HG02642 (cell line): Measurements from ENCODE around the gene VPS54.
A peak's percentile ranks its signal among the peaks of the same experiment; 100 is the strongest.

Experiments
- ATAC-seq: cut with Tn5 transposase; IDR thresholded peaks from one replicate; pipeline ENCODE4 v1.9.1; 2021; ENCODE audit warnings: mild to moderate bottlenecking; ENCODE audit not compliant: unreplicated experiment, poor library complexity

The VPS54 gene, protein sequence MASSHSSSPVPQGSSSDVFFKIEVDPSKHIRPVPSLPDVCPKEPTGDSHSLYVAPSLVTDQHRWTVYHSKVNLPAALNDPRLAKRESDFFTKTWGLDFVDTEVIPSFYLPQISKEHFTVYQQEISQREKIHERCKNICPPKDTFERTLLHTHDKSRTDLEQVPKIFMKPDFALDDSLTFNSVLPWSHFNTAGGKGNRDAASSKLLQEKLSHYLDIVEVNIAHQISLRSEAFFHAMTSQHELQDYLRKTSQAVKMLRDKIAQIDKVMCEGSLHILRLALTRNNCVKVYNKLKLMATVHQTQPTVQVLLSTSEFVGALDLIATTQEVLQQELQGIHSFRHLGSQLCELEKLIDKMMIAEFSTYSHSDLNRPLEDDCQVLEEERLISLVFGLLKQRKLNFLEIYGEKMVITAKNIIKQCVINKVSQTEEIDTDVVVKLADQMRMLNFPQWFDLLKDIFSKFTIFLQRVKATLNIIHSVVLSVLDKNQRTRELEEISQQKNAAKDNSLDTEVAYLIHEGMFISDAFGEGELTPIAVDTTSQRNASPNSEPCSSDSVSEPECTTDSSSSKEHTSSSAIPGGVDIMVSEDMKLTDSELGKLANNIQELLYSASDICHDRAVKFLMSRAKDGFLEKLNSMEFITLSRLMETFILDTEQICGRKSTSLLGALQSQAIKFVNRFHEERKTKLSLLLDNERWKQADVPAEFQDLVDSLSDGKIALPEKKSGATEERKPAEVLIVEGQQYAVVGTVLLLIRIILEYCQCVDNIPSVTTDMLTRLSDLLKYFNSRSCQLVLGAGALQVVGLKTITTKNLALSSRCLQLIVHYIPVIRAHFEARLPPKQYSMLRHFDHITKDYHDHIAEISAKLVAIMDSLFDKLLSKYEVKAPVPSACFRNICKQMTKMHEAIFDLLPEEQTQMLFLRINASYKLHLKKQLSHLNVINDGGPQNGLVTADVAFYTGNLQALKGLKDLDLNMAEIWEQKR

DNA sequence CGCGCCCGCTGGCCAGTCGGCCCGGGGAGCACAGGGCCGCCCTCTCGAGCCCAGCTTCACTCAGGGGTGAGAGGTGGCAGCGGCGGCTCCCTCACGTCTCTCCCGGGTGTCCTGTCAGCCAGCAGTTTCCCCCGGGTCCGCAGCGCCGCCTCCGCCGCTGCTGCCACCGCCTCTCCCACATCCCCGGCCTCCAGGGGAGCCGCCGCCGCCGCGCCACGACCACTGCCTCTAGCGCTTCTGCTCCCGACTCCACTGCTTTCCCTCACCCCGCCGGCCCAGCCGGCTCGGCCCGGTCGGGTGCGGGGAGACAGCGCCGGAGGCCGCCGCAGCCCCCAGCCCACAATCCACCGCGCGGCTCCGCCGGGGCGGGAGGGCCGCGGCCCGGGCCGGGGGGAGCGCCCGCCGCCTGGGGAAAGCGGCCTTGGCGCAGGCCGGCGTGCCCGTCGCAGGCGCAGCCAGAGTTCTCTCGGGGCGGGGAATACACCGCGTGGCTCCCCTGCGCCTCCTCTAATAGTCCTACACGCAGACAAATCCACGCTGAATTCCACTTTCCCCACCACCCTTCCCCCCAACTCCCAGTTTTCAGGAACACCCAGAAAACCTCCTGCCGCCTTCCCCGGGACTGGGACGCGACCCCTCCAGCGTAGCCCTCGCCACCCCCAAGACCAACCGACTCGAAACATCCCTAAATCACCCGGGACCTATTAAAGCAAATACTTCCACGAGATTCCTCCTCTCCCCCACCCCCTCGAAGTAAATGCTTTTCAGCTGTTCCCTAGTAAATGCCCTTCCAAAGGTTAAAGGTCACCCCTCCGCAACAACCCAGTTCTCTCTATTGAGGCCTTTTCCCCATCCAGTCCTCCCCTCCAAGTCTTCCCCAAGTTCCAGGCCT lies at the start of gene VPS54:
Gene VPS54 (minus strand): TSS at position 346 of the 892 bp plus-strand sequence. CDS start 35,429 bp downstream, outside the sequence.
- ATAC-seq, result peak; percentile 80

DNA sequence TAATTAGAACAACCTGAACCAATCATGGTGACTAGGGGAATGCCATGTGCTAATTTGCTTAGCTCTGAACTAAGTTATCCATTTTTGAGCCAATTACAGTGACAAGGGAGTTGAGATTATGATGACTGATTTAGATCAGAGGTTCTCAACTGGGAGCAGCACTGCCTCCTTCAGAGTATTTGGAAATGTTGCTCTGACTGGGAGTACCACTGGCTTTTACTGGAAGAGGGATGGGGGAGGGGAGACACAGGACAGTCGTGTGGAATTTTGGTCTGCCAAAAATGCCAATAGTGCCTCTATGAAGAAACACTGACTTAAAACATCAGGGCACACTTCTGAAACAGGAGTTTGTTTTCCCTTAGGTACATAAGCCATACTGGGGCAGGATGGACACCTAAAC lies 48.1 kb upstream of the VPS54 start:
- ATAC-seq, result no peak

DNA sequence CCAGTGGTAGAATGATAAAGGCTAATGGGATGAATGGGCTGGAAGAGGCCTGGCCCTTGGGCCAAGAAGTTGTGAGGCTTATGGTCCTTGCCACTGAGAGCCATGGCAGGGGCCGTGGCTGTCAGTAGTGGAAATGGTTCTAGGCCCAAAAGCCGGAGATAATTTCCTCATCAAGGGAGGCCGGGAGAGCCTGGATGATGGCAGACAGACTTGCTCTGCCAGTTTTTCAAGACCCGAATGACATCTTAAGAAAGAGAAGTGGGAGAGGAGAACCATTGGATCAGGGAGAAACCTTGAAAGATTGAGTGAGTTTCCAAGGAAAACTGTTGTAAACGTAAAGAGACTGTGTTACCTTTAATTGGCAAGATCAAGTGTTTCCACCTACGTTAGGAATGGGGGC lies 46.3 kb upstream of the VPS54 start:
- ATAC-seq, result no peak

DNA sequence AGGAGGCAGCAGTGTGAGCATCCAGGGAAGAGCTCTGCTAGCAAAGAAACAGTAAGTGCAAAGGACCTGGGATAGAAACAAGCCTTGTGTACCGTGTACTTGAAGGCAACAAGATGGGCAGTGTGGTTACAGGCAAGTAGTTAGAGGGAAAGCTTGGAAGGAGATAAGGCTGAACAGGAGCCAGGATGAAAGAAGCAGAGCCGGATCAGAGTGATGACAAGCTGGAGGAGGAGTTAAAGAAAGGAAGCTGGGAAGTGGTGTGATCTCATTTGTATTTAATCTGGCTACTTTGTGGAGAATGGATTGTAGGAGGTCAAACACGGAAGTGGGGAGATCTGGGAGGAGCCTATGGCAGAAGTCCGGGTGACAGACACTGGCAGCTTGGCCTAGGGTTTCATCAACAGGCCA lies 44.7 kb upstream of the VPS54 start:
- no peak for ATAC-seq

DNA sequence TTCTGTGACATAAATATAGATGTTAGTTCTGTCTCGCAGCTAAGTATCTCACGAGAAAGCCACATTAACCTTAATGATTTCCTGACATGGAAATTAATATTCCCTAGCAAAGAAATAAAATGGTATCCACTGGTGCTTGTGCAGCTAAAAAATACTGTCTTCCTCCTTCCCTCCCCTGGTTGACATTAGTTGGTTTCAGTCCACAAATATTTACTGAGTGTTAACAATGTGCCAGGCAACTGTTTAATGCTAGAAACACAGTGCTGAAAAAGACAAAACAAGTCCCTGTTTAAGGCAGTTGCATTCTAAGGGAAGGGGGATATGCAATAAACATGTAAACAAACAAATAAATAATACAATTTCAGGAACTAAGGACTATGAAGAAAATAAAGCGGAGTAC lies 44.2 kb upstream of the VPS54 start:
- no peak for ATAC-seq

DNA sequence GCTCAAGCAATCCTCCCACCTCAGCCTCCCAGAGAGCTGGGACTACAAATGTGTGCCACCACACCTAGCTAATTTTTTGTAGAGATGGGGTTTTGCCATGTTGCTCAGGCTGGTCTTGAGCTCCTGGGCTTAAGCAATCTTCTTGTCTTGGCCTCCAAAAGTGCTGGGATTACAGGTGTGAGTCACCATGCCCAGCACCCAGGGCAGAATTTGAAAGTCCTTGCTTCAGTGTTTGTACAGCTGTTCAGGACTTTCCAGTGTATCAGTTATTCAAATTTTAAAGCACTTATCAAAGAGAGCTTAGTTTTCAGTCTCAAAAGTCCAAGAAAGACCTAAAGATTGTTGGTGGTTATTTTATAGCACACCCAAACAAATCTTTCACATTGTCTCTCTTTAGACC lies 43.6 kb upstream of the VPS54 start:
- ATAC-seq, result peak; percentile 60

DNA sequence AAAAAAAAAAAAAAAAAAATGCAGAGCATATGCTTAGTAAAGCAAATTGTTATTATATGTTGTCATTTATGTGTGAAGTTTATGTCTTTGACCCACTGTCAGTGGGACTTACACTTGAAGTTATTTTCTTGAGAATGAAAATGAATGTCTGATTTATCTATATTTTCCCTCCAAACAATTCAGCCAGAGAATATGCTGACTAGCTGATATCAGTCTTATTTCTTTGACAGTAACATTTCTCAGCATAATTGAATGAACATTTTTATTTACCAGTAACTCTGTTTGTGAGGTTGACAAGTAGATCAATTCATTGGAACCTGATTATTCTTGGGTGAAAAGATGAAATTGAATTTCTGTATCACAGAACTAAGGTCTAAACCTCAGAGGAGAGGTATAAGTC lies 40.0 kb upstream of the VPS54 start:
- no peak for ATAC-seq

DNA sequence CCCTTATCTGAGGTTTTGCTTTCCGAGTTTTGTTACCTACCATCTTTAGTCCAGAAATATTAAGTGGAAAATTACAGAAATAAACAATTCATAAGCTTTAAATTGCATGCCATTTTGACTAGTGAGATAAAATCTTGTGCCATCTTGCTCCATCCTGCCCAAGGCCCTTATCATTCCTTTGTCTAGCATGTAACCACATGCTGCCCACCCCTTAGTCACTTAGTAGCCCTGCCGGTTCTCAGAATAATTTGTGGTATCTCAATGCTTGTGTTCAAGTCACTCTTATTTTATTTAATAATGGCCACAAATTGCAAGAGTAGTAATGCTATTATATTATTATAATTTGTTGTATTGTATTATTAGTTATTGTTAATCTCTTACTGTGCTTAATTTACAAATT lies 36.8 kb upstream of the VPS54 start:
- ATAC-seq, result no peak

DNA sequence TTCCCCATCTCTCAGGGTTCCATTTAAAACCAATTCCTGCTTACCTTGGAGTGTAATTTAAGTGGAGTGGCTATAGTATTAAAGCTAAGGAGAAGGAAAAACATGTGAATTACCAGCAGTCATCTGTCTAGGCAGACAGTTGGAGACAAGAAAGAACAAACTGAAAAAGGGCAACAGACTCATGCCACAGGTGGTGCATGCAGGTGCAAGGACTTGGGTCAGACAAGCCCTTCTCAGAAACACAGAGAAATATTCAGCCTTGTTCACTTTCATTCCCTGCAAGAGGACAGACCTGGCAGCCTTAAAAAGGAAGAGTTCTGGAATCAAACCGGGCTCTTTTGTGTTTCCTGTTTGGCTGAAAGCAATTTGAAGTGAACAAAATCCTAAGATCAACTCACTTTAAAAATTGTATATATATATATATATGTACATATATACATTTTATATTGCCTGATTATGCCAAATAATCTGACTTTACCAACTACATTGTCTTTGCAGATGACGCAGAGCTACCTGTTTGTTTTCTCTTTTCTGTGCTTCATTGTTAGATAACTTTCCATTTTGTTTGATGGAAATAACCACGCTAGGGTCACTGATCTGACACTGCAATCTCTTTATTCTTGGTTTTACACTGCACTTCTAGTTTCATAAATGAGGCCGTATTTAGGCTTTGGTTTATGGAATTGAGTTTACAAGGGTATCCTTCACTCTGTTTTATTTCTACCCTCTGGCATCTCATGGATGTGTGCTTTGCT lies 35.1 kb upstream of the VPS54 start:
- ATAC-seq, result no peak

DNA sequence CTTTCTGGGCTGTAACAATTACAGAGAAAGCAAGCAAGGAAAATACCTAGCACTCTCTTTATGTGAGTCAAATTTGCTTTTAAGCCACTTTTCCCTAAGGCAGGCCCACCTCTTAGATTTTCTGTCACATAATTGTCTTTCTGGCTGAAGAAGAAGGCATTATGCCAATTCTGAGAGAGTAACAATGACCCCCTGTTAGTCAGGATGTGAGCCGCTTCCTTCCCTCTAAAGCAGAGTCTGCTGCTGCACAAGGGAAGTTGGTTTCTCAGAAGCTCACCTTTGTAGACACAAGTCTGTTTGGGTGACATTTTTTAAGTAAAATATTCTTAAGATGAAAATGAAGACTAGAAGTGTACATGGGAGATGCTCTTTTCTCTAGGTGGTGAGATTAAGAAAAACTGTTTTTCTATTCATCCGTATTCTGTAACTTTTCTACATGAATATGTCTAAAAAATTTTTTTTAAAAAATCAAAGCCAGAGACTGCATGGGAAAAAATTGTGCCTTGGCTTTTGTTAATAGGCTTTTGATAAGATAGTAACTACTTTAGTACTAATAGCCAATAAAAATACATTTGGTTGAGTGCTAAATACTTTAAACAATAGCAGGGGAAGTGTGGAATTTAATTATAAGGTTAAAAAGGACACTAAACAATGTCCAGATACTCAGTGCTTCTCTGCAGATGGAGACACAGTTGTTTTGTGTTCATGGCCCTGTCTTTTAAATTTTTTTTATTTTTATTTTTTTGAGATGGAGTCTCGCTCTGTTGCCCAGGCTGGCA lies 33.4 kb upstream of the VPS54 start:
- ATAC-seq, result no peak

DNA sequence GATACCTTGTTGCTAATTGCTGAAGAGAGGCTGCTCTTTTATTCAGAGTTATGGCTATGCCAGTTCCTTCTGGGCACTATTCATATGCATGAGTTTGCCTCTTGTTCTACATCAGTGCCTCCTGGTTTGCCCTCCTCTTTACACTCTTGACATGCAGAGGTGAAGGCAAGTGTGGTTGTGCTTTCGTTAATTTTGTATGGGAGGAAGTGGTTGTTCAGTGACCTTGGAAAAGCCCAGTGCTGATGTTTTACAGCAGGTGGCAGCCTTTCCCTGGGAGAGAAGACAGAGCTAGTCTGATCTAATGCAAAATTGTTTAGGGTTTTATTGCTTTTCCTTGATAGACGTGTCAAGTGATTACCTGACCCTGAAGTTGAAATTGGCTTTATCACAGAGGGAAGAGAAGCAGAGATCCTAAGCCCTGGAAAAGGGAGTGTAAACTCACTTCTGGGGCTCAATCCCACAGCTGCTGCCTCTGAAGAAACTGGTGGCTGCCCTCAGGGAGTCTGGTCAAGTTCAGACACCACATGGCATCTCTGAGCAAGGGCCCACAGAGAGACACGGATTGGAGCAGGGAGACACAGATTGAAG lies 30.5 kb upstream of the VPS54 start:
- peak; percentile 82 for ATAC-seq

DNA sequence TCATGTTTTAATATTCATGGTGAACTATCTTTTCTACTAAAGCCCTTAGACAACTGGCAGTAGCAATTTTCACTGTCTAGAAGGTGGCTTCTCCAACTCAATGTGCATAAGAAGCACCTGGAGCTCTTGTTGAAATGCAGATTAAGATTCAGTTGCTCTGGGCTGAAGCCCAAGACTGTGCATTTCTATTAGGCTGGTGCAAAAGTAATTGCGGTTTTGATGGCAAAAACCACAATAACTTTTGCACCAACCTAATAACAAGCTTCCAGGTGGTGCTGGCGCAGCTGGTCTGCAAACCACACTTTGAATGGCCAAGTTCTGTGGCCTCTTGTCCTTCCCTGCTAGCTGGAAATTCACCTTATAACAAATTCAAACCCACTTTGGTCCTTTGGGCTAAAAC lies 26.7 kb upstream of the VPS54 start:
- ATAC-seq, result no peak

DNA sequence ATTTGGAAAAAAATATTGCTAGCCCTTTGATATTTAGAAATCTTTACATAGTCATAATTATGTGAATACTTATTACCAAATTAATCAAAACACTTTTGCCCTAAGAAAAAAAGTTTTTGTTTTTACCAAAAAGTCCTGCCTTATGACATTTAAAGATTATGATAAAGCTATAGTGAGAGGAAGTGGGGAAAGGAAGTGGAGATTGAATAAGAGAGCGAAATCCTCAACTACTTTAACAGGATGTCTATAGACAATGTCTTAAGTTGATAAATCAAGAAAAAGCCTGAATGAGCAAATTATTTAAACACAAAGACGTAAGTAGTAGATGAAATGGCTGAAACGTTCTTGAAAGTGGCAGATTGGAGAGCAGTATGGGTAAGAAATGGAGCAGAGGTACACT lies 20.9 kb upstream of the VPS54 start:
- no peak for ATAC-seq

DNA sequence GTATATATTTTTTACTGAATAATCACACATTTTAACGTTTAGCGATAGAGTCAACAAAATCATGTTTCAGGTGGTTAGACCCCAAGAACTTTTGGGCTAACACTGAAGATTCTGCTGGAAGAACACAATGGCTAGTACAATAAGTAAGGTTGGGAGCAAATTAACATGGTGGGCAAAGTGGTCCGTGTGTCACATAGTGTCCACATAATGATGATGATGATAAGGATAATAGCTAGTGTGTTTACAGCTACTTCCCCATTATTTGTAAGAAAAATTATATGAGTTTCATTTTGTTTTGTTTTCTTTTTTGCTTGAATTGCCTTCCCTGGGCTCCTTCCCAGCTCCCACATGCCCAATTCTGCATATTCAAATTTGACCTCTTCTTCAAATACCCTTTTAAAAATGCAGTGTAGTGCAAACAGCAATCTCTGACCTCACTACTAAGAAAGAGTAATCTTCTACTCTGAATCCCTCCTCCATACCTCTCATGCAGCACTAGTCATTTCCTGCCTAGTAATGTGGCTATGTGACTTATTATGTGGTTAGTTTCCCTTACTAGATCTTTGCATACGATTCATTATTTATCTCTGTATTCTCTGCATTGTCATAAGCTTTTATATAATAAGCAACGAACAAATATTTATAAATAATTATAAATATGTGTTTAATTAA lies 16.9 kb upstream of the VPS54 start:
- peak; percentile 94 for ATAC-seq

DNA sequence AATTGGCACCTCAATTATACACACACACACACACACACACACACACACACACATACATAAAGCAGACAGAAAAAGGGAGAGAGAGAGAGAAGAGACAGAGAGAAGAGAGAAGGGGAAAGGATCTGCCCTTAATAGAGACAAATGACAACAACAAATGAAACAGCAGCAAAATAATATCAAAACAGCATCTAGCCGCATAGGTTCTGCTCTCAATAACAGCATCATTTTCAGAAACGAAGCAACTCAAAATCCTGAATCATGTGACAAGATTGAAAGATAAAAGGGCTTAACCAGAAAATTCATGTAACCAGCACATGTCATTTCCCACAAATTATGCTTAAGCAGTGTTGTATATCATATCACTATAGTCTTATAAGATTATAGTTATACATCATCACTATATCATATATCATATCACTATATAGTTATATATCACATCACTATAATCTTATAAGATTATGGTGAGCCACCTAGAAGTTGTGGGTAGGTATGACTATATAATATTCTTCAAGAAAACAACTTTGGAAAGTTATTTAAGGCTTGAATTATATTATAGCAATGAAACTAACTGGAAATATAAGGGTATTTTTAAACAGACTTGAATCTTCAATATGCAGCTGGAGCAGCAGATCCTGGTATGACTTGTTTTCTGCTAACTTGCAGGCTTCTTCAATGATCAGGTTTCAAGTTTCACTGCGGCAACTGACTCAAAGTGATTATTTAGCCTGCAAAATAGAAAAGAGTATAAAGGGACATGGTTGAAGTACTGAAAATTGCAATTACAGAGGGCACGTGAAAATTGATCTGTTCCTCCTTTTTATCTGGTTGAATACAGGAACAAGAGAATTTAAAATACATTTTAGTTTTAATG lies 16.1 kb upstream of the VPS54 start:
- no peak for ATAC-seq

DNA sequence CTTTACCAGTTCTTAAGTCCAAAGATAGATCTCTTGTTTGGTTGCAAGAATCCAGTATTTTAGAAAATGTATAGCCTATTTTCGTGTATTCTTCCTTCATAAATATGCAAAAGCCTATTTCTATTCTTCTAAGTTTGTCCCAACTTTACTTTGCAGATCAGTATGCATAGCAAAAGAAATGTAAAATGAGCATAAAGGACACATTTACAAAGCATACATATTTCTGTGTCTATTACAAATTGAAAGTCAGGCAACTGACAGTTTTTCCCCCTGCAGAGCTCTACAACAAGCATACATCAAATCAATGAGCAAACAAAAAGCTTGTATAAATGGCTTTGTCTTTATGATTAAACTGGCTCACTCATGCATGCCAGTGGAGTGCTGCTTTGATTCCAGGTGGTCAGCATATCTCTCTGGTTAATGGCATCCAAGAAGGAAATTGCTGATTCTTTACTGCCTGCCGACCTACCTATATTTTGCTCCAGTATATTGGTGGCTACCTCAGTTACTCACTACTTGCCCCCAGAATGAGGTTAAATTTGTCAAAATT lies 10.0 kb upstream of the VPS54 start:
- ATAC-seq, result no peak

DNA sequence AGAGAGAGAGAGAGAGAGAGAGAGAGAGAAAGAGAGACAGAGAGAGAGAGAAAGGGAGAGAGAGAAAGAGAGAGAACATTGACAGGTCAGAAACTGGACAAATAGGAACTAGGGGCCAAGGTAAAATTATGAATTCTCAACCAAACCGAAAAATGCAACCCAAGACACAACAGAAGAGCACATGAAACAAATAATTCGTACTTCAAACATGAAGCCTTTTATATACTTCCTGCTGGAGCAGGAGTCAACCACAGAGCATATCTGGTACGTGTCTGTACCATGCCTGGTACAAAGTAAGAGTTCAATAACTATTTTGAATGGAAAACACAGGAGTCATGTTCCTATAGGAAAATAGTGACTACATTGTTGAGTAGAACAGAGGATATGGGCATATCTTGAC lies 6.5 kb upstream of the VPS54 start:
- no peak for ATAC-seq
